Endothelial cell of umbilical vein (primary cell): ENCODE results near the gene NLN. TPM values are rescaled to one million over a fixed set of nuclear protein-coding genes. Genes with fewer than 3 reads are reported as not detected.

Source experiments
- BruUV-seq: library from RNA; stranded (reverse); fragments of 400-500 nt; replicated peaks from 2 replicates; lab custom pipeline; 2021; lab: Mats Ljungman, UMichigan
- CTCF ChIA-PET: fragments of 300-600, 350-600 bp; sonication (Branson Sonifier 250); formaldehyde crosslinking; loops from one replicate; lab custom pipeline; 2021; ENCODE audit warnings: antibody characterized with exemption, inconsistent platforms; lab: Charles Lee
- POLR2A ChIA-PET: fragments of 300-600, 350-600 bp; sonication (Branson Sonifier 250); formaldehyde crosslinking; loops from one replicate; lab custom pipeline; 2021; ENCODE audit warnings: antibody characterized with exemption, inconsistent platforms; lab: Charles Lee
- DNase-seq: peaks from one replicate; pipeline ENCODE4 v3.0.0-alpha.2; 2011; ENCODE audit warnings: low read depth, low spot score
- FAIRE-seq: peaks from 2 replicates; lab custom pipeline; 2011; peaks lifted over from hg19 to GRCh38; lab: Jason Lieb, UNC
- H2AFZ ChIP-seq: 2 replicates; pipeline ENCODE4 v1.6.0; 2012; ENCODE audit warnings: low read depth, low read length, control low read depth, inconsistent platforms
- H3K27ac ChIP-seq: 2 replicates; pipeline ENCODE4 v1.5.1; 2011; ENCODE audit warnings: low read depth, mild to moderate bottlenecking, control low read depth, low read length, moderate library complexity; ENCODE audit not compliant: insufficient read depth
- H3K27me3 ChIP-seq, 2 experiments: 2 replicates each; pipeline versions ENCODE4 v1.6.0 to v1.6.1; 2011; ENCODE audit warnings: low read length in 2 of 2, mixed read lengths in 1 of 2; ENCODE audit not compliant: control insufficient read depth in 2 of 2, insufficient read depth in 2 of 2
- H3K36me3 ChIP-seq, 2 experiments: 2 replicates in 1 of 2; 3 replicates in 1 of 2; pipeline ENCODE4 v1.5.1; 2011; ENCODE audit warnings: low read length in 2 of 2, mild to moderate bottlenecking in 1 of 2, moderate library complexity in 1 of 2; ENCODE audit not compliant: control insufficient read depth in 2 of 2, insufficient read depth in 2 of 2; ENCODE audit errors: extremely low read depth in 1 of 2
- H3K4me1 ChIP-seq: 3 replicates; pipeline ENCODE4 v1.5.1; 2011; ENCODE audit warnings: mild to moderate bottlenecking, low read length; ENCODE audit not compliant: control insufficient read depth, insufficient read depth; ENCODE audit errors: extremely low read depth
- H3K4me2 ChIP-seq: 2 replicates; pipeline ENCODE4 v1.6.1; 2011; ENCODE audit warnings: low read length, control low read depth, mixed read lengths; ENCODE audit not compliant: insufficient read depth
- H3K4me3 ChIP-seq, 3 experiments: fragments of 200-600 bp in 1 of 3; sonication (generic), shearing (Covaris generic) in 1 of 3; replicated peaks in 1 of 3; 2 replicates each; pipeline ENCODE4 v1.5.1; 2011 to 2016; ENCODE audit warnings: control low read depth in 3 of 3, low read length in 3 of 3, mild to moderate bottlenecking in 2 of 3, inconsistent platforms in 1 of 3, low read depth in 1 of 3, moderate library complexity in 1 of 3; ENCODE audit not compliant: insufficient read depth in 1 of 3
- H3K79me2 ChIP-seq: 2 replicates; pipeline ENCODE4 v1.6.0; 2012; ENCODE audit warnings: low read length, inconsistent platforms; ENCODE audit not compliant: control insufficient read depth, insufficient read depth
- H3K9ac ChIP-seq: replicated peaks from 2 replicates; pipeline ENCODE3; 2011; ENCODE audit warnings: low read length, control low read depth; ENCODE audit not compliant: insufficient read depth; ENCODE audit errors: extremely low read depth
- H3K9me1 ChIP-seq: replicated peaks from 3 replicates; pipeline ENCODE4 v1.6.0; 2011; ENCODE audit warnings: mild to moderate bottlenecking, low read length; ENCODE audit not compliant: control insufficient read depth, insufficient read depth; ENCODE audit errors: extremely low read depth
- H3K9me3 ChIP-seq: replicated peaks from 2 replicates; pipeline ENCODE4 v1.5.1; 2012; ENCODE audit warnings: low read length, inconsistent platforms; ENCODE audit not compliant: control insufficient read depth, insufficient read depth
- H4K20me1 ChIP-seq: replicated peaks from 2 replicates; pipeline ENCODE3; 2011; ENCODE audit warnings: mild to moderate bottlenecking, low read length; ENCODE audit not compliant: control insufficient read depth, insufficient read depth; ENCODE audit errors: extremely low read depth
- EZH2 ChIP-seq: IDR thresholded peaks from 2 replicates; pipeline ENCODE4 v1.6.1; 2012; ENCODE audit warnings: borderline replicate concordance, low read depth, mild to moderate bottlenecking, moderate library complexity, low read length, inconsistent platforms; ENCODE audit not compliant: severe bottlenecking
- GATA2 ChIP-seq: IDR thresholded peaks from 2 replicates; pipeline ENCODE4 v1.7.0; 2011; ENCODE audit warnings: low read depth, mild to moderate bottlenecking, moderate library complexity, mixed read lengths, low read length; ENCODE audit not compliant: insufficient read length, insufficient read depth
- JUN ChIP-seq: IDR thresholded peaks from 2 replicates; pipeline ENCODE4 v1.6.1; 2011; ENCODE audit warnings: borderline replicate concordance, low read depth; ENCODE audit not compliant: insufficient read length, insufficient read depth
- MYC ChIP-seq: IDR thresholded peaks from one replicate; pipeline ENCODE4 v1.6.1; 2011; ENCODE audit warnings: mild to moderate bottlenecking, low read depth, low read length
- POLR2A ChIP-seq: IDR thresholded peaks from 2 replicates; pipeline ENCODE4 v1.6.1; 2012; ENCODE audit warnings: low read depth, mild to moderate bottlenecking, control low read depth, low read length
- POLR2AphosphoS5 ChIP-seq: IDR thresholded peaks from 2 replicates; pipeline ENCODE4 v1.6.1; 2012; ENCODE audit warnings: low read depth, mild to moderate bottlenecking, control low read depth, low read length, moderate library complexity; ENCODE audit not compliant: insufficient read depth
- dilution Hi-C: fragments of 300-500 bp; cut with MboI; formaldehyde crosslinking; loops from one replicate; pipeline ENCODE4 v1.15.0; 2019; ENCODE audit warnings: low sequenced_read_pairs; ENCODE audit not compliant: extremely low pct_ligation_motif_present
- intact Hi-C: fragments of 100-400 bp; cut with micrococcal nuclease; formaldehyde crosslinking; loops from one replicate; pipeline ENCODE4 v1.10.0; 2022
- polyA plus RNA-seq, 4 experiments: library from polyadenylated mRNA; depleted of rRNA in 3 of 4; stranded (reverse) in 3 of 4; unstranded in 1 of 4; fragments of >200 nt; gene quantifications; 2 replicates each; pipeline versions ENCODE4 v1.2.1 to v1.2.3, GENCODE V29; 2011 to 2012; ENCODE audit warnings: missing spikeins in 1 of 4
- total RNA-seq: library from RNA; stranded (reverse); gene quantifications from 2 replicates; pipeline ENCODE4 v1.2.3, GENCODE V29; 2021
- TF ChIP-seq, protein P1 (sequence below), 2 donors: IDR thresholded peaks; 1 replicate in 1 of 2; 2 replicates in 1 of 2; pipeline ENCODE4 v1.5.1; 2011; ENCODE audit warnings: low read length in 2 of 2, mild to moderate bottlenecking in 2 of 2, moderate library complexity in 2 of 2, control low read depth in 1 of 2, inconsistent platforms in 1 of 2, low read depth in 1 of 2; ENCODE audit not compliant: insufficient read depth in 1 of 2; ENCODE audit errors: extremely low read depth in 1 of 2

Gene NLN
- total and polyA plus RNA-seq, 2 donors (not counting 3 experiments of a cell fraction or from before 2014, with no cell fraction given): 14.2 to 63.3 TPM

DNA sequence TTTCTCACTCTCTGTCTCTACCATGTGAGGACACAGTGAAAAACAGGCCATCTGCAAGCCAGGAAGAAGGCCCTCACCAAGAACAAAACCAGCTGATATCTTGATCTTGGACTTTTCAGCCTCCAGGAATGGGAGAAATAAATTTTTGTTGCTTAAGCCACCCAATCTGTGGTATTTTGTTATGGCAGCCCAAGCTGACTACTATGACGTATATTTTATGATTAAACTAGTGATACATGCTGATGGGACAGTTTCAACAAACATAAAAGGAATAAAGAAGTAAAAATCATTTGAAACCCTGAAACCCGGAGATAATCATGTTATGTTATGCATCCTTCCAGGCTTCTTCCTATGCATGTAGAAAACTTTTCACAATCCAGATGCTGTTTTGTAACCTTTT is 132.9 kb downstream of the NLN start:
- Histone ChIP-seq H3K27ac (no peak overlapping the region), H4K20me1 (no peaks in the 10 kb centered on the region), H3K9me3 (no peaks in the 10 kb centered on the region), H3K79me2 (no peaks in the 10 kb centered on the region), H3K4me2 (no peak overlapping the region), H2AFZ (no peak overlapping the region), H3K27me3 (no peaks in the 10 kb centered on the region), H3K9me1 (no peaks in the 10 kb centered on the region), H3K4me3 (no peak overlapping the region), H3K4me1 (peaks cover 5% of the 10 kb centered on the region), H3K9ac (no peak overlapping the region), H3K36me3 (no peaks in the 10 kb centered on the region)
- dilution Hi-C loops: no loop called here
- ChIA-PET POLR2A (no interaction called here), CTCF (no interaction called here)
- TF ChIP-seq JUN (no peak), GATA2 (no peak), MYC (no peak), EZH2 (no peak), POLR2A (no peak), POLR2AphosphoS5 (no peak)
- TF ChIP-seq, protein P1, sequence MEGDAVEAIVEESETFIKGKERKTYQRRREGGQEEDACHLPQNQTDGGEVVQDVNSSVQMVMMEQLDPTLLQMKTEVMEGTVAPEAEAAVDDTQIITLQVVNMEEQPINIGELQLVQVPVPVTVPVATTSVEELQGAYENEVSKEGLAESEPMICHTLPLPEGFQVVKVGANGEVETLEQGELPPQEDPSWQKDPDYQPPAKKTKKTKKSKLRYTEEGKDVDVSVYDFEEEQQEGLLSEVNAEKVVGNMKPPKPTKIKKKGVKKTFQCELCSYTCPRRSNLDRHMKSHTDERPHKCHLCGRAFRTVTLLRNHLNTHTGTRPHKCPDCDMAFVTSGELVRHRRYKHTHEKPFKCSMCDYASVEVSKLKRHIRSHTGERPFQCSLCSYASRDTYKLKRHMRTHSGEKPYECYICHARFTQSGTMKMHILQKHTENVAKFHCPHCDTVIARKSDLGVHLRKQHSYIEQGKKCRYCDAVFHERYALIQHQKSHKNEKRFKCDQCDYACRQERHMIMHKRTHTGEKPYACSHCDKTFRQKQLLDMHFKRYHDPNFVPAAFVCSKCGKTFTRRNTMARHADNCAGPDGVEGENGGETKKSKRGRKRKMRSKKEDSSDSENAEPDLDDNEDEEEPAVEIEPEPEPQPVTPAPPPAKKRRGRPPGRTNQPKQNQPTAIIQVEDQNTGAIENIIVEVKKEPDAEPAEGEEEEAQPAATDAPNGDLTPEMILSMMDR (IDR thresholded peaks at IDR 0.05; ENCODE audit: extremely low read depth in 1 of 2, insufficient read depth in 1 of 2, low read depth in 1 of 2, low read length in 2 of 2): no peak
- intact Hi-C loops: no loop called here
- no peak for DNase-seq
- BruUV-seq: no TSS peak
- no peak for FAIRE-seq
